Type B pancreatic cell (in vitro differentiated cells): Measurements from ENCODE around the gene HOXA4. TPM values are rescaled to one million over a fixed set of nuclear protein-coding genes. Genes with fewer than 3 reads are reported as not detected.

Experiments
- DNase-seq: peaks from one replicate; pipeline ENCODE4 v3.0.0; 2021; ENCODE audit warnings: mixed read lengths; ENCODE audit not compliant: unreplicated experiment; ENCODE audit errors: extremely low spot score
- H3K27ac Mint-ChIP-seq: 2 replicates; pipeline ENCODE4 v1.8.0; 2021; ENCODE audit warnings: mild to moderate bottlenecking, mixed read lengths
- H3K27me3 Mint-ChIP-seq: 2 replicates; pipeline ENCODE4 v1.8.0; 2021; ENCODE audit warnings: mixed read lengths
- H3K36me3 Mint-ChIP-seq: 2 replicates; pipeline ENCODE4 v1.8.0; 2021; ENCODE audit warnings: mixed read lengths
- H3K4me1 Mint-ChIP-seq: one replicate; pipeline ENCODE4 v1.8.0; 2021; ENCODE audit warnings: mixed read lengths; ENCODE audit not compliant: unreplicated experiment
- H3K4me3 Mint-ChIP-seq: 2 replicates; pipeline ENCODE4 v1.8.0; 2021; ENCODE audit warnings: mild to moderate bottlenecking, mixed read lengths
- H3K9me3 Mint-ChIP-seq: 2 replicates; pipeline ENCODE4 v1.8.0; 2021; ENCODE audit warnings: mixed read lengths
- total RNA-seq: library from RNA; stranded (reverse); gene quantifications from 2 replicates; pipeline ENCODE4 v1.2.1, GENCODE V29; 2021; ENCODE audit warnings: low replicate concordance
- TF ChIP-seq, protein P1 (sequence below): fragments of 200-600 bp; sonication (generic); conservative IDR thresholded peaks from 2 replicates; pipeline ENCODE4 v1.5.0; 2021; ENCODE audit warnings: antibody characterized with exemption, mild to moderate bottlenecking

HOXA4 gene
- total RNA-seq, 1 donor from 2014 or later: 28.5 TPM

DNA sequence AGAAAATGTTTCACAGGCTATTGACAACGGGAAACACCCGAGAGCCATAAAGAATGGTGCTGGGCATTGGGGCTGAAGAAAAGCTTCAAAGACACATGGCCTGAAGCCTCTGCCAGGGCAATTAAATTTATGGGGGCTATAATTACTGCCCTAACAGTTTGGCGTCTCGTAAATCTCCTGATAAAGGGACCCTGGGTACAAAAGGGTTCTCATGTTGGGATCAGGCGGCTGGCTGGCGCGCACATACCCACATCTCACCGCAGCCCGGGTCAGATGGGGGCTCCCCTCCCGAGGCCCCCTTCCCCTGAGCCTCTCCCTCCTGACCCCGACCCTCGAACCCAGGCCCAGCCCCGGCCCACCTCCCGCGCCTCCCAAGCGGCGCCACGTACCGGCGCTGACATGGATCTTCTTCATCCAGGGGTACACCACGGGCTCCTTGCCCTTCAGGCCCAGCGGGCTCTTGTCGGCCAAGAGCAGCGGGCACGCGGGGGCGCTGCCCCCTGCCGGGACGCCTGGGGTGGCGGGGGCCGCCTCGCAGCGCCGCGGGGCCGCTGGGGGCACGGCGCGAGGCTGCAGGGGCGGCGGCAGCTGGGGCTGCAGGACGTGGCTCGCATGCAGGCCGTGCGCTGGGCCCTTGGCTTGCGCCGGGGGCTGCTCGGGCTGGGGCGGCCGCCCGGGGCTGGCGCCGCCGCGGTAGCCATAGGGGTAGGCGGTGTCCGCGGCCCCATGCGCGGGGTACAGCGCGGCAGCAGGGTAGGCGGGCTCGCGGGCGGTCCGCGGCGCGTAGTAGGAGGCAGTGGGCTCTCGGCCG lies 623 bp downstream of the HOXA4 start:
- DNase-seq: peak; percentile 76
- Mint-ChIP-seq H3K4me3 (peak overlapping the region; percentile 91), H3K36me3 (peaks cover 22% of the 10 kb centered on the region), H3K9me3 (no peaks in the 10 kb centered on the region), H3K27ac (peak overlapping the region; percentile 99), H3K4me1 (peaks cover 75% of the 10 kb centered on the region), H3K27me3 (peaks cover 39% of the 10 kb centered on the region)
- TF ChIP-seq, protein P1, sequence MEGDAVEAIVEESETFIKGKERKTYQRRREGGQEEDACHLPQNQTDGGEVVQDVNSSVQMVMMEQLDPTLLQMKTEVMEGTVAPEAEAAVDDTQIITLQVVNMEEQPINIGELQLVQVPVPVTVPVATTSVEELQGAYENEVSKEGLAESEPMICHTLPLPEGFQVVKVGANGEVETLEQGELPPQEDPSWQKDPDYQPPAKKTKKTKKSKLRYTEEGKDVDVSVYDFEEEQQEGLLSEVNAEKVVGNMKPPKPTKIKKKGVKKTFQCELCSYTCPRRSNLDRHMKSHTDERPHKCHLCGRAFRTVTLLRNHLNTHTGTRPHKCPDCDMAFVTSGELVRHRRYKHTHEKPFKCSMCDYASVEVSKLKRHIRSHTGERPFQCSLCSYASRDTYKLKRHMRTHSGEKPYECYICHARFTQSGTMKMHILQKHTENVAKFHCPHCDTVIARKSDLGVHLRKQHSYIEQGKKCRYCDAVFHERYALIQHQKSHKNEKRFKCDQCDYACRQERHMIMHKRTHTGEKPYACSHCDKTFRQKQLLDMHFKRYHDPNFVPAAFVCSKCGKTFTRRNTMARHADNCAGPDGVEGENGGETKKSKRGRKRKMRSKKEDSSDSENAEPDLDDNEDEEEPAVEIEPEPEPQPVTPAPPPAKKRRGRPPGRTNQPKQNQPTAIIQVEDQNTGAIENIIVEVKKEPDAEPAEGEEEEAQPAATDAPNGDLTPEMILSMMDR: no peak

DNA sequence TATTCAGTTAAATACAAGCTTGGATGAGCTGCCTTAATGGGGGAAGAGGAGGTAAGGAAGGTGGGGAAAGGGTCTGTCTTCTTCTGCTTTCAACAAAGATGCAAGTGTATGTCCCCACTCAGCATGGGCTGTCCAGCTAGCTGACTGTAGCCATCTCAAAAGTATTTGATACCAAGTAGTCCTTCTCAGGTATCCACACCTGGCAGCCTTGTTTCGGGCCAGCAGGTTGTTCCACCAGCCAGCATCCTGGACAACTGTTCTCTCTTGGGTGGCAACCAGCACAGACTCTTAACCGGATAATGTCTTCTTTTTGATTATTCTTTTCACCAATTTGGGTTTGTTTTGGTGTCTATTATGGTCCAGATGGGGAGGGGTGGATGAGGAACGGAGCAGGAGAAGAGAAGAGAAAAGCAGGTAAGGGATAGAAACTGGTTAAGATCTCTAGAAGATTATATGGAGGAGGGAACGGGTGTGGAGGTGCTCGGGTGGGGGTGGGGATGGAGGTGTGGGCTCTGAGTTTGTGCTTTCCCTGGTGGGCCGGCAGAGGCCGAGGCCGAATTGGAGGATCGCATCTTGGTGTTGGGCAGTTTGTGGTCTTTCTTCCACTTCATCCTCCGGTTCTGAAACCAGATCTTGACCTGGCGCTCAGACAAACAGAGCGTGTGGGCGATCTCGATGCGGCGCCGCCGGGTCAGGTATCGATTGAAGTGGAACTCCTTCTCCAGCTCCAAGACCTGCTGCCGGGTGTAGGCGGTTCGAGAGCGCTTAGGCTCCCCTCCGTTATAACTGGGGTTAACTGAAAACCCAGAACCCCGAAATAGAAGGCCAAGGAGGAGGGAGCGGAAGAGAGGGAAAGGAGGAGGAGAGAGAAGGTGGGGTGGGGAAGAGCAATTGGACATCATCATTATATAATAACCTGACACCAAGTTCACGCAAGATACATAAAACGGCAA lies 1.5 kb downstream of the HOXA4 start:
- Mint-ChIP-seq H3K27me3 (peaks cover 41% of the 10 kb centered on the region), H3K9me3 (no peaks in the 10 kb centered on the region), H3K27ac (peak overlapping the region; percentile 99), H3K4me1 (peaks cover 75% of the 10 kb centered on the region), H3K36me3 (peaks cover 24% of the 10 kb centered on the region), H3K4me3 (peak overlapping the region; percentile 91)
- TF ChIP-seq, protein P1: no peak
- DNase-seq: no peak

DNA sequence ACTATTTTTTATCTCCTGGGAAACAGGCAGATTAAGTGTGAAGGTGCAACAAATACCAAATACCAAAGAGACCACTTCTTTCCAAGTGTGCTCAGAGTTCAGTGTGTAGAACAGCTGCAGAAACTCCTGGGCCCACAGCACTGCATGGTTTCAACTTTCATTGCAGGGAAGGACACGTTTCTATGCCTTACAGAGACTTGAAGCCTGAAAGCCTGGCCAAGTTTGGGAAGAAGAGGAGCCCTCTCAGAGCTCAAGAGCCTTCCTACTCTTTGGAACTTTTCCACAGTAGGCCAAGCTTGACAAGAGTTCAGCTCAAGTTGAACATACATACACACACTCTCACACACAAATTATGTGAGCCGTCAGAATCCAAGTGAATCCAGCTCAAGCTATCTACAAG lies 2.5 kb downstream of the HOXA4 start:
- Mint-ChIP-seq H3K36me3 (peaks cover 31% of the 10 kb centered on the region), H3K4me1 (peaks cover 69% of the 10 kb centered on the region), H3K9me3 (no peaks in the 10 kb centered on the region), H3K27ac (peak overlapping the region; percentile 99), H3K4me3 (peak overlapping the region; percentile 91), H3K27me3 (peaks cover 40% of the 10 kb centered on the region)
- TF ChIP-seq, protein P1: no peak
- DNase-seq: no peak

DNA sequence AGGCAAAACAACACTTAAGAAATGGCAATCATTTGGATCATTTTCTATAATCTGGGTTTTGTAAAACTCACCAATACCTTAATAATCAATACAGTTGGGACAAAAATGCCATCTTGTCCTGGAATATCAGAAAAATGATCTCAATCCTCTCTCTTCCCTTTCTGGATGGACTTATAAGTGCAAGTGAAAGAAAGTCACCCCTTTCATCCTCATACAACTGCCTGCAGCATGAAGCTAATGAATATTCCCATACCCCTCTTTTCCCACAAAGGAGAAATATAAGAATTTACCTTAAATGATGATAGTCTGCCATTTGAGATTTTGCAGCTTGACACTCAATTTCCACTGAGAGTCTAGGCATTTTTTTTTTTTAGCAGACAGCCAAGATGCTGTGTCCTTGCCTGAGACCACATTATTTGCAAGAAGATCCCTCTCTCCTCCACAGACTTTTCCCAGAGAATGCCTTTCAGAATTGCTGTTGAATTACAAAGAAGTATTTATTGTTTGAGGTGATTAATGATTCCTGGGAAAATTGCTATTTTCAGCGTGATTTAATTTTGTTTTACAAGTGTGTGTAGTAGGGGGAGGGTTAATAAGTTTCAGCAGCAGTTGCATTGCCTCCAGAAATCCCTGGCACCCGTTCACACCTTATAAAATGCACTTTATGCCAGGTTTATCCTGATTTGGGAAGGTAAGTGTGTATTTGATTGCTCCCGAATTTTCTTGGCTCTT lies 3.8 kb downstream of the HOXA4 start:
- Mint-ChIP-seq H3K27ac (peak overlapping the region; percentile 99), H3K9me3 (no peaks in the 10 kb centered on the region), H3K36me3 (peaks cover 37% of the 10 kb centered on the region), H3K4me1 (peaks cover 61% of the 10 kb centered on the region), H3K4me3 (peak overlapping the region; percentile 91), H3K27me3 (peaks cover 43% of the 10 kb centered on the region)
- no peak for DNase-seq
- TF ChIP-seq, protein P1: no peak

DNA sequence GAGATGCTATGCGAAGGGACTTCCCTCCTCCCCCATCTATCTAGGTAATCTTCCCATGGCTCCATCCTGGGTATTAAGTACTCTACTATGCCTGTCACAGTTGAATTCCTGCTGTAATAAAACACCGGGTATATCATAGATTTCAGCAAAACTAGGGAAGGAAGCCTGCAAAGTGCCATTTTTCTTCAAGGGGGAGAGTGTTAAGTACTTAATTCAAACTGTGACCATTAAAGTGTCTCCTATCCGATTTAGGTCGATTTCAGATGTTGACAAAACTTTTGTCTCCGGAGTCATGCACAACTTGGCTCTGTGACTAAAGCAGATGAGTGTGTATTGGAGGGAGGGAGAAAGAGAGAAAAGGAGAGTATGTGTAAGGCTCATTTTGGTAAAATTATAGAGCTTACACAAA lies 4.6 kb downstream of the HOXA4 start:
- no peak for DNase-seq
- H3K36me3 Mint-ChIP-seq: peaks cover 43% of the 10 kb centered on the region
- H3K9me3 Mint-ChIP-seq: no peaks in the 10 kb centered on the region
- peak overlapping the region; percentile 99 for H3K27ac Mint-ChIP-seq
- peaks cover 56% of the 10 kb centered on the region for H3K4me1 Mint-ChIP-seq
- H3K4me3 Mint-ChIP-seq: peak overlapping the region; percentile 91
- TF ChIP-seq, protein P1: no peak
- peaks cover 41% of the 10 kb centered on the region for H3K27me3 Mint-ChIP-seq
